ENCODE data around the gene NKAIN2. TPM values are rescaled to one million over a fixed set of nuclear protein-coding genes. Genes with fewer than 3 reads are reported as not detected.

The NKAIN2 gene
- total and polyA plus RNA-seq, 7 donors, result under 0.01 to 4.4 (median 0.75) TPM; not detected in 1

GRCh38 chr6:124765280-124765679, 961.6 kb downstream of the NKAIN2 start:
- 90 to 94% methylated on average over 1 of the region's 1 CpG for WGBS, 2 donors

GRCh38 chr6:124768224-124768623, 964.6 kb downstream of the NKAIN2 start:
- Histone ChIP-seq H3K4me3 (no peak overlapping the region), H3K27ac (no peak overlapping the region), H3K9me3 (no peaks in the 10 kb centered on the region), H3K4me1 (no peaks in the 10 kb centered on the region), H3K36me3 (no peaks in the 10 kb centered on the region), H3K27me3 (no peaks in the 10 kb centered on the region)
- intact Hi-C loops (cut with DNase I), result no loop called here
- DNase-seq, result no peak
- TF ChIP-seq POLR2AphosphoS5 (IDR thresholded peaks at IDR 0.05) (no peak), POLR2A (IDR thresholded peaks at IDR 0.05) (no peak), EP300 (IDR thresholded peaks at IDR 0.05) (no peak), CTCF (IDR thresholded peaks at IDR 0.05) (no peak)
- WGBS, 2 donors, result 75 to 78% methylated on average over 1 of the region's 1 CpG

More at GRCh38 chr6:124765280-124765679, 961.6 kb downstream of the NKAIN2 start:
- H3K27ac ChIP-seq, result no peak overlapping the region
- no peaks in the 10 kb centered on the region for H3K9me3 ChIP-seq
- H3K4me3 ChIP-seq, result no peak overlapping the region
- TF ChIP-seq POLR2A (IDR thresholded peaks at IDR 0.05), result no peak
- TF ChIP-seq CTCF (IDR thresholded peaks at IDR 0.05), result no peak
- no peak for TF ChIP-seq POLR2AphosphoS5 (IDR thresholded peaks at IDR 0.05)
- TF ChIP-seq EP300 (IDR thresholded peaks at IDR 0.05), result no peak
- intact Hi-C loops (cut with DNase I), result no loop called here
- H3K36me3 ChIP-seq, result no peaks in the 10 kb centered on the region
- H3K4me1 ChIP-seq, result no peaks in the 10 kb centered on the region
- no peak for DNase-seq
- H3K27me3 ChIP-seq, result no peaks in the 10 kb centered on the region

- H3K9me3 ChIP-seq, result no peaks in the 10 kb centered on the region
- no peak for TF ChIP-seq EP300 (IDR thresholded peaks at IDR 0.05)
- TF ChIP-seq POLR2AphosphoS5 (IDR thresholded peaks at IDR 0.05), result no peak
- no peak for TF ChIP-seq POLR2A (IDR thresholded peaks at IDR 0.05)
- no peak for TF ChIP-seq CTCF (IDR thresholded peaks at IDR 0.05)
Observed at GRCh38 chr6:124769811-124770544, 966.3 kb downstream of the NKAIN2 start.

GRCh38 chr6:124770784-124771183, 967.1 kb downstream of the NKAIN2 start:
- Histone ChIP-seq H3K9me3 (no peaks in the 10 kb centered on the region), H3K4me3 (no peak overlapping the region), H3K27me3 (no peaks in the 10 kb centered on the region), H3K4me1 (no peaks in the 10 kb centered on the region), H3K36me3 (no peaks in the 10 kb centered on the region), H3K27ac (no peak overlapping the region)
- TF ChIP-seq POLR2AphosphoS5 (IDR thresholded peaks at IDR 0.05) (no peak), CTCF (IDR thresholded peaks at IDR 0.05) (no peak), EP300 (IDR thresholded peaks at IDR 0.05) (no peak), POLR2A (IDR thresholded peaks at IDR 0.05) (no peak)
- WGBS, 2 donors, result 77 to 80% methylated on average over 3 of the region's 3 CpGs
- intact Hi-C loops (cut with DNase I), result no loop called here
- DNase-seq, result no peak

More at GRCh38 chr6:124769811-124770544, 966.3 kb downstream of the NKAIN2 start:
- DNase-seq, result no peak
- H3K27ac ChIP-seq, result no peak overlapping the region
- H3K36me3 ChIP-seq, result no peaks in the 10 kb centered on the region
- intact Hi-C loops (cut with DNase I), result no loop called here
- WGBS, 2 donors, result 41 to 68% methylated on average over 1 of the region's 1 CpG
- H3K27me3 ChIP-seq, result no peaks in the 10 kb centered on the region
- H3K4me1 ChIP-seq, result no peaks in the 10 kb centered on the region
- H3K4me3 ChIP-seq, result no peak overlapping the region

Measured in sigmoid colon (tissue), 7 donors.